Endothelial cell of umbilical vein (primary cell): Measurements from ENCODE around the gene DPEP3. TPM values are rescaled to one million over a fixed set of nuclear protein-coding genes. Genes with fewer than 3 reads are reported as not detected.

Experiments
- BruUV-seq: library from RNA; stranded (reverse); fragments of 400-500 nt; replicated peaks from 2 replicates; lab custom pipeline; 2021; lab: Mats Ljungman, UMichigan
- CTCF ChIA-PET: fragments of 300-600, 350-600 bp; sonication (Branson Sonifier 250); formaldehyde crosslinking; loops from one replicate; lab custom pipeline; 2021; ENCODE audit warnings: antibody characterized with exemption, inconsistent platforms; lab: Charles Lee
- POLR2A ChIA-PET: fragments of 300-600, 350-600 bp; sonication (Branson Sonifier 250); formaldehyde crosslinking; loops from one replicate; lab custom pipeline; 2021; ENCODE audit warnings: antibody characterized with exemption, inconsistent platforms; lab: Charles Lee
- DNase-seq: peaks from one replicate; pipeline ENCODE4 v3.0.0-alpha.2; 2011; ENCODE audit warnings: low read depth, low spot score
- FAIRE-seq: peaks from 2 replicates; lab custom pipeline; 2011; peaks lifted over from hg19 to GRCh38; lab: Jason Lieb, UNC
- H2AFZ ChIP-seq: 2 replicates; pipeline ENCODE4 v1.6.0; 2012; ENCODE audit warnings: low read depth, low read length, control low read depth, inconsistent platforms
- H3K27ac ChIP-seq: 2 replicates; pipeline ENCODE4 v1.5.1; 2011; ENCODE audit warnings: low read depth, mild to moderate bottlenecking, control low read depth, low read length, moderate library complexity; ENCODE audit not compliant: insufficient read depth
- H3K27me3 ChIP-seq, 2 experiments: 2 replicates each; pipeline versions ENCODE4 v1.6.0 to v1.6.1; 2011; ENCODE audit warnings: low read length in 2 of 2, mixed read lengths in 1 of 2; ENCODE audit not compliant: control insufficient read depth in 2 of 2, insufficient read depth in 2 of 2
- H3K36me3 ChIP-seq, 2 experiments: 2 replicates in 1 of 2; 3 replicates in 1 of 2; pipeline ENCODE4 v1.5.1; 2011; ENCODE audit warnings: low read length in 2 of 2, mild to moderate bottlenecking in 1 of 2, moderate library complexity in 1 of 2; ENCODE audit not compliant: control insufficient read depth in 2 of 2, insufficient read depth in 2 of 2; ENCODE audit errors: extremely low read depth in 1 of 2
- H3K4me1 ChIP-seq: 3 replicates; pipeline ENCODE4 v1.5.1; 2011; ENCODE audit warnings: mild to moderate bottlenecking, low read length; ENCODE audit not compliant: control insufficient read depth, insufficient read depth; ENCODE audit errors: extremely low read depth
- H3K4me2 ChIP-seq: 2 replicates; pipeline ENCODE4 v1.6.1; 2011; ENCODE audit warnings: low read length, control low read depth, mixed read lengths; ENCODE audit not compliant: insufficient read depth
- H3K4me3 ChIP-seq, 3 experiments: fragments of 200-600 bp in 1 of 3; sonication (generic), shearing (Covaris generic) in 1 of 3; replicated peaks in 1 of 3; 2 replicates each; pipeline ENCODE4 v1.5.1; 2011 to 2016; ENCODE audit warnings: control low read depth in 3 of 3, low read length in 3 of 3, mild to moderate bottlenecking in 2 of 3, inconsistent platforms in 1 of 3, low read depth in 1 of 3, moderate library complexity in 1 of 3; ENCODE audit not compliant: insufficient read depth in 1 of 3
- H3K79me2 ChIP-seq: 2 replicates; pipeline ENCODE4 v1.6.0; 2012; ENCODE audit warnings: low read length, inconsistent platforms; ENCODE audit not compliant: control insufficient read depth, insufficient read depth
- H3K9ac ChIP-seq: replicated peaks from 2 replicates; pipeline ENCODE3; 2011; ENCODE audit warnings: low read length, control low read depth; ENCODE audit not compliant: insufficient read depth; ENCODE audit errors: extremely low read depth
- H3K9me1 ChIP-seq: replicated peaks from 3 replicates; pipeline ENCODE4 v1.6.0; 2011; ENCODE audit warnings: mild to moderate bottlenecking, low read length; ENCODE audit not compliant: control insufficient read depth, insufficient read depth; ENCODE audit errors: extremely low read depth
- H3K9me3 ChIP-seq: replicated peaks from 2 replicates; pipeline ENCODE4 v1.5.1; 2012; ENCODE audit warnings: low read length, inconsistent platforms; ENCODE audit not compliant: control insufficient read depth, insufficient read depth
- H4K20me1 ChIP-seq: replicated peaks from 2 replicates; pipeline ENCODE3; 2011; ENCODE audit warnings: mild to moderate bottlenecking, low read length; ENCODE audit not compliant: control insufficient read depth, insufficient read depth; ENCODE audit errors: extremely low read depth
- FOS ChIP-seq: IDR thresholded peaks from 2 replicates; pipeline ENCODE4 v1.6.1; 2011; ENCODE audit warnings: mild to moderate bottlenecking, low read length, moderate library complexity, borderline replicate concordance; ENCODE audit not compliant: insufficient read depth
- GATA2 ChIP-seq: IDR thresholded peaks from 2 replicates; pipeline ENCODE4 v1.7.0; 2011; ENCODE audit warnings: low read depth, mild to moderate bottlenecking, moderate library complexity, mixed read lengths, low read length; ENCODE audit not compliant: insufficient read length, insufficient read depth
- MYC ChIP-seq: IDR thresholded peaks from one replicate; pipeline ENCODE4 v1.6.1; 2011; ENCODE audit warnings: mild to moderate bottlenecking, low read depth, low read length
- POLR2A ChIP-seq: IDR thresholded peaks from 2 replicates; pipeline ENCODE4 v1.6.1; 2012; ENCODE audit warnings: low read depth, mild to moderate bottlenecking, control low read depth, low read length
- POLR2AphosphoS5 ChIP-seq: IDR thresholded peaks from 2 replicates; pipeline ENCODE4 v1.6.1; 2012; ENCODE audit warnings: low read depth, mild to moderate bottlenecking, control low read depth, low read length, moderate library complexity; ENCODE audit not compliant: insufficient read depth
- dilution Hi-C: fragments of 300-500 bp; cut with MboI; formaldehyde crosslinking; loops from one replicate; pipeline ENCODE4 v1.15.0; 2019; ENCODE audit warnings: low sequenced_read_pairs; ENCODE audit not compliant: extremely low pct_ligation_motif_present
- intact Hi-C: fragments of 100-400 bp; cut with micrococcal nuclease; formaldehyde crosslinking; loops from one replicate; pipeline ENCODE4 v1.10.0; 2022
- polyA plus RNA-seq, 4 experiments: library from polyadenylated mRNA; depleted of rRNA in 3 of 4; stranded (reverse) in 3 of 4; unstranded in 1 of 4; fragments of >200 nt; gene quantifications; 2 replicates each; pipeline versions ENCODE4 v1.2.1 to v1.2.3, GENCODE V29; 2011 to 2012; ENCODE audit warnings: missing spikeins in 1 of 4
- total RNA-seq: library from RNA; stranded (reverse); gene quantifications from 2 replicates; pipeline ENCODE4 v1.2.3, GENCODE V29; 2021

The DPEP3 gene
- total and polyA plus RNA-seq, 2 donors (not counting 3 experiments of a cell fraction or from before 2014, with no cell fraction given), result 0.06 TPM; not detected in 1

DNA sequence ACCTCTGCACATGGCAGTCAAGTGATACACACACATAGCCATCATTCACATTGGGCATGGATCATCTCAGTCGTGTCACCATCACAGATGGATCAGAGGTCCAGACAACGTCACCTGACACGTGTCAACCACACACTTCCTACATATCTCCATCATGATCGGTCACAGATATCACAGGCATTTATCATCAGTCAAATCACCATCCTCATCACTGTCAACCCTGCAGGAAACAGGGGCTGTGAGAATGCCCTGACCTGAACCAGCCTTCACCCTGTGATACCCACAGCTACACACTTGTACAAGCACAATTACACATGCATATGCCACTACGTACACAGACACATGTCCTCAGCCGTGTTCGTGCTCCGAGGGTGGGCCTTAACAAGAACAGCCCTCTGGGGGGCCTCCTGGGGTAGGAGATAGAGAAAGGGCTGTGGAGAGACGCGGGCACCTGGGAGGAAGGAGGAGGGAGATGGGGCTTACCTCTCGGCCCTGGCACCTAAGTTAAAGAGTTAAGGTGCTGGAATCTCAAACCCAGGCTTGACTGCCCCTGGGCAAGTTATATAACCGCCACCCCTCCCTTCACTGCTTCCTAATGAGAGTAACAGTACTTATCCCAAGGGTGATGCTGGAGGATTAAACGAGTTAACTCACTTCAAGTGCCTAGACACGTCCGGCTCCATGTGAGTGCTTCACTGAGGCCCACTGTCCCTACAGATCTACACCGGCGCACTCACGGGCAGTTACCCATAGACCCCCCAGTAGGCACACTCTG lies 12.9 kb downstream of the DPEP3 start:
- ChIA-PET POLR2A (interaction anchor here (0.5 to 1.1 kb wide), 3 partner anchors 70 to 488 kb away, joined by 3 to 4 read pairs (median 3); no protein-coding TSS in a partner anchor), CTCF (interaction anchor here (1.0 to 2.2 kb wide), 5 partner anchors 24 to 74 kb away, joined by 4 to 13 read pairs (median 5); partner anchors contain the start of gene PSMB10)
- DNase-seq, result peak; percentile 37
- Histone ChIP-seq H3K9ac (peak overlapping the region; percentile 91), H3K36me3 (peaks cover 0 to 4% of the 10 kb centered on the region in 2 experiments), H3K4me2 (peak overlapping the region; percentile 77), H2AFZ (peak overlapping the region; percentile 23), H3K27me3 (no peaks in the 10 kb centered on the region), H3K9me3 (no peaks in the 10 kb centered on the region), H3K27ac (peak overlapping the region; percentile 70), H3K79me2 (peaks cover 50% of the 10 kb centered on the region), H4K20me1 (no peaks in the 10 kb centered on the region), H3K4me1 (peaks cover 22% of the 10 kb centered on the region), H3K9me1 (no peaks in the 10 kb centered on the region), H3K4me3 (peak overlapping the region; percentile 92 to 97 (median 96))
- peak; percentile 55 for FAIRE-seq
- TF ChIP-seq GATA2 (no peak), MYC (no peak), FOS (no peak), POLR2A (no peak), POLR2AphosphoS5 (no peak)
- dilution Hi-C loops, result no loop called here
- TSS peak; percentile 35 for BruUV-seq
- intact Hi-C loops, result no loop called here
